GM12878 (cell line): ENCODE data around the gene MRPL28. TPM values are rescaled to one million over a fixed set of nuclear protein-coding genes. Genes with fewer than 3 reads are reported as not detected.

Experiments
- ATAC-seq: fragments of 200-7000 bp; cut with Tn5 transposase; 3 replicates; pipeline ENCODE4 v1.9.1; 2020; ENCODE audit warnings: mild to moderate bottlenecking, moderate library complexity
- BruUV-seq: library from RNA; stranded (reverse); fragments of 400-500 nt; replicated peaks from 2 replicates; lab custom pipeline; 2021; lab: Mats Ljungman, UMichigan
- CTCF ChIA-PET: fragments of 300-600 bp; sonication (Branson Sonifier 250); formaldehyde crosslinking; extraction: SDS; loops from one replicate; lab custom pipeline; 2021; ENCODE audit warnings: inconsistent platforms; lab: Yijun Ruan, JAX
- POLR2A ChIA-PET: fragments of 350-600 bp; formaldehyde crosslinking; extraction: SDS; loops from one replicate; lab custom pipeline; 2021; ENCODE audit warnings: inconsistent platforms; lab: Charles Lee
- RAD21 ChIA-PET: fragments of 300-600 bp; sonication (Branson Sonifier 250); formaldehyde crosslinking; loops from one replicate; lab custom pipeline; 2023; ENCODE audit warnings: antibody characterized with exemption; ENCODE audit not compliant: unreplicated experiment; lab: Charles Lee
- SMC1A ChIA-PET: fragments of 300-600 bp; sonication (Branson Sonifier 250); formaldehyde crosslinking; loops from one replicate; lab custom pipeline; 2023; ENCODE audit not compliant: unreplicated experiment, uncharacterized antibody; lab: Charles Lee
- DNase-seq: peaks from one replicate; pipeline ENCODE4 v3.0.0-alpha.2; 2011; ENCODE audit warnings: low read depth, low spot score
- FAIRE-seq: peaks from 3 replicates; lab custom pipeline; 2011; peaks lifted over from hg19 to GRCh38; lab: Jason Lieb, UNC
- H2AFZ ChIP-seq: 2 replicates; pipeline ENCODE4 v1.6.0; 2011; ENCODE audit warnings: low read depth, low read length, control low read depth; ENCODE audit not compliant: control insufficient read depth
- H3K27ac ChIP-seq: 2 replicates; pipeline ENCODE4 v1.5.1; 2011; ENCODE audit warnings: control low read depth; ENCODE audit not compliant: control insufficient read depth, insufficient read depth
- H3K27me3 ChIP-seq, 2 experiments: replicated peaks in 1 of 2; 2 replicates each; pipeline versions ENCODE4 v1.6.0 to v1.6.1; 2011; ENCODE audit warnings: low read length in 1 of 2; ENCODE audit not compliant: control insufficient read depth in 2 of 2, insufficient read depth in 2 of 2
- H3K36me3 ChIP-seq, 2 experiments: 2 replicates each; pipeline ENCODE4 v1.5.1; 2011; ENCODE audit warnings: low read length in 1 of 2; ENCODE audit not compliant: control insufficient read depth in 2 of 2, insufficient read depth in 2 of 2
- H3K4me1 ChIP-seq: 2 replicates; pipeline ENCODE4 v1.6.1; 2011; ENCODE audit warnings: mild to moderate bottlenecking, low read length, moderate library complexity, mixed read lengths; ENCODE audit not compliant: control insufficient read depth, insufficient read depth
- H3K4me2 ChIP-seq: 2 replicates; pipeline ENCODE4 v1.6.0; 2011; ENCODE audit warnings: control low read depth; ENCODE audit not compliant: control insufficient read depth, insufficient read depth
- H3K4me3 ChIP-seq: fragments of 200-600 bp; sonication (generic); 2 replicates; pipeline ENCODE4 v1.5.1; 2016
- H3K79me2 ChIP-seq: 2 replicates; pipeline ENCODE4 v1.6.0; 2011; ENCODE audit warnings: low read length; ENCODE audit not compliant: control insufficient read depth, insufficient read depth
- H3K9ac ChIP-seq: 2 replicates; pipeline ENCODE4 v1.8.0; 2011; ENCODE audit warnings: low read length, control low read depth, mixed read lengths; ENCODE audit not compliant: control insufficient read depth, insufficient read depth
- H3K9me3 ChIP-seq: replicated peaks from 3 replicates; pipeline ENCODE4 v1.5.1; 2011; ENCODE audit warnings: mild to moderate bottlenecking, low read length; ENCODE audit not compliant: control insufficient read depth, insufficient read depth
- H4K20me1 ChIP-seq: 2 replicates; pipeline ENCODE4 v1.6.0; 2011; ENCODE audit not compliant: control insufficient read depth, insufficient read depth
- BHLHE40 ChIP-seq, 2 experiments: fragments of 450-650 bp in 1 of 2; IDR thresholded peaks; 2 replicates each; pipeline ENCODE4 v1.6.1; 2011 to 2017; ENCODE audit warnings: low read depth in 2 of 2, borderline replicate concordance in 1 of 2, improper control_type of control experiment in 1 of 2, low read length in 1 of 2, mild to moderate bottlenecking in 1 of 2
- BMI1 ChIP-seq: fragments of 450-650 bp; IDR thresholded peaks from 2 replicates; pipeline ENCODE4 v1.6.1; 2016; ENCODE audit warnings: mild to moderate bottlenecking, moderate library complexity, borderline replicate concordance
- CBFB ChIP-seq: IDR thresholded peaks from 2 replicates; pipeline ENCODE4 v1.6.1; 2016; ENCODE audit warnings: antibody characterized with exemption, low read depth
- CBX5 ChIP-seq: sonication (generic); IDR thresholded peaks from 2 replicates; pipeline ENCODE4 v1.6.1; 2016; ENCODE audit warnings: low read depth, moderate library complexity, mild to moderate bottlenecking, inconsistent platforms
- CHD4 ChIP-seq: fragments of 200-600 bp; sonication (generic); IDR thresholded peaks from 2 replicates; pipeline ENCODE4 v1.6.1; 2016; ENCODE audit warnings: mild to moderate bottlenecking
- CREM ChIP-seq: IDR thresholded peaks from 2 replicates; pipeline ENCODE4 v1.6.1; 2014; ENCODE audit warnings: antibody characterized with exemption, low read depth
- EED ChIP-seq: sonication (generic); IDR thresholded peaks from 2 replicates; pipeline ENCODE4 v1.6.1; 2016; ENCODE audit warnings: antibody characterized with exemption, low read depth
- EGR1 ChIP-seq, 2 experiments: IDR thresholded peaks; 1 replicate in 1 of 2; 2 replicates in 1 of 2; pipeline ENCODE4 v1.6.1; 2011 to 2012; ENCODE audit warnings: low read depth in 2 of 2, low read length in 2 of 2, borderline replicate concordance in 1 of 2, mild to moderate bottlenecking in 1 of 2, moderate library complexity in 1 of 2
- HDAC2 ChIP-seq: fragments of 200-600 bp; sonication (generic); IDR thresholded peaks from 2 replicates; pipeline ENCODE4 v1.6.1; 2017
- IRF3 ChIP-seq: fragments of 450-650 bp; IDR thresholded peaks from 2 replicates; pipeline ENCODE4 v1.6.1; 2014; ENCODE audit warnings: mild to moderate bottlenecking
- MEF2B ChIP-seq: fragments of 450-650 bp; IDR thresholded peaks from 2 replicates; pipeline ENCODE4 v1.6.1; 2018; ENCODE audit warnings: mild to moderate bottlenecking, moderate library complexity; ENCODE audit not compliant: partially characterized antibody, poor library complexity, severe bottlenecking
- MTA3 ChIP-seq: IDR thresholded peaks from 2 replicates; pipeline ENCODE4 v1.6.1; 2012; ENCODE audit warnings: low read length, inconsistent platforms, borderline replicate concordance
- NBN ChIP-seq: fragments of 450-650 bp; IDR thresholded peaks from 2 replicates; pipeline ENCODE4 v1.6.1; 2016
- POLR2AphosphoS2 ChIP-seq: IDR thresholded peaks from 2 replicates; pipeline ENCODE4 v1.6.1; 2011; ENCODE audit warnings: low read depth, mild to moderate bottlenecking, low read length, improper control_type of control experiment, moderate library complexity
- POU2F2 ChIP-seq: IDR thresholded peaks from 3 replicates; pipeline ENCODE4 v1.6.1; 2011; ENCODE audit warnings: low read depth, mild to moderate bottlenecking, low read length, borderline replicate concordance
- RBBP5 ChIP-seq: fragments of 200-600 bp; sonication (generic); conservative IDR thresholded peaks from 2 replicates; pipeline ENCODE4 v1.6.1; 2016
- RELA ChIP-seq: fragments of 450-650 bp; IDR thresholded peaks from 2 replicates; pipeline ENCODE4 v1.8.0; 2014; ENCODE audit warnings: borderline replicate concordance; ENCODE audit not compliant: partially characterized antibody
- SMAD5 ChIP-seq: IDR thresholded peaks from 2 replicates; pipeline ENCODE4 v1.6.1; 2016; ENCODE audit warnings: antibody characterized with exemption, low read depth
- SMARCA5 ChIP-seq: fragments of 450-650 bp; IDR thresholded peaks from 2 replicates; pipeline ENCODE4 v1.6.1; 2017; ENCODE audit warnings: mild to moderate bottlenecking
- SMC3 ChIP-seq: IDR thresholded peaks from 2 replicates; pipeline ENCODE4 v1.6.1; 2011; ENCODE audit warnings: low read length, improper control_type of control experiment, borderline replicate concordance
- SUPT20H ChIP-seq: IDR thresholded peaks from 2 replicates; pipeline ENCODE4 v1.6.1; 2011; ENCODE audit warnings: low read depth, mild to moderate bottlenecking, low read length, moderate library complexity, borderline replicate concordance; ENCODE audit not compliant: control insufficient read depth
- ZNF24 ChIP-seq: fragments of 450-650 bp; IDR thresholded peaks from 2 replicates; pipeline ENCODE4 v1.6.1; 2017; ENCODE audit warnings: antibody characterized with exemption, mild to moderate bottlenecking
- ZNF274 ChIP-seq: IDR thresholded peaks from one replicate; pipeline ENCODE4 v1.8.0; 2011; ENCODE audit not compliant: insufficient read length, insufficient read depth
- WGBS: methylation state at CpG from one replicate; pipeline ENCODE4 v1.1.6; 2016; ENCODE audit warnings: low lambda C conversion rate; ENCODE audit not compliant: insufficient replicate concordance, insufficient coverage; ENCODE audit errors: missing lambda C conversion rate; 5-methylcytosine and 5-hydroxymethylcytosine counted together
- in situ Hi-C: fragments of 300-500 bp; cut with MboI; formaldehyde crosslinking; loops from 9 replicates; pipeline ENCODE4 v1.14.3; 2018; ENCODE audit warnings: mixed read lengths
- intact Hi-C: fragments of 100-400 bp; cut with micrococcal nuclease; formaldehyde crosslinking; loops from one replicate; pipeline ENCODE4 v1.14.2; 2022; ENCODE audit not compliant: unreplicated experiment
- polyA plus RNA-seq, 11 experiments: library from polyadenylated mRNA; depleted of rRNA in 4 of 11; unstranded in 6 of 11; stranded (reverse) in 5 of 11; fragments of >200 nt; fragmentation: Nextera tagmentation in 4 of 11; fragmentation: Illumina TruSeq in 1 of 11; extraction: Ambion mirVana in 4 of 11; extraction: Trizol in 1 of 11; gene quantifications; 1 replicate in 1 of 11; 2 replicates in 10 of 11; pipeline versions ENCODE4 v1.2.1 to v1.2.3, GENCODE V29; 2011 to 2016; ENCODE audit warnings: inconsistent platforms in 2 of 11, missing spikeins in 2 of 11, low read depth in 1 of 11
- total RNA-seq, 4 experiments: library from RNA; depleted of rRNA in 3 of 4; stranded (reverse); fragments of >200 nt in 3 of 4; fragmentation: Illumina TruSeq in 1 of 4; extraction: Trizol in 1 of 4; gene quantifications; 2 replicates each; pipeline versions ENCODE4 v1.2.1 to v1.2.3, GENCODE V29; 2013 to 2021
- TF ChIP-seq, protein P1 (sequence below): fragments of 450-650 bp; IDR thresholded peaks from 2 replicates; pipeline ENCODE4 v1.6.1; 2018; ENCODE audit warnings: mild to moderate bottlenecking, low read depth, moderate library complexity; ENCODE audit not compliant: partially characterized antibody

Gene MRPL28
- total and polyA plus RNA-seq, 10 of the 15 experiments (the other 5 are each of a cell fraction or from before 2014, with no cell fraction given): 1.6 to 185 (median 110) TPM

- intact Hi-C loops (loop anchor here (10.0 kb wide), 2 partner anchors 98 to 268 kb away; partner anchors contain the start of gene RHOT2), in situ Hi-C loops (loop anchor here (10.0 kb wide), 1 partner anchor 268 kb away; the partner anchor contains the start of gene RHOT2)
- RAD21 ChIA-PET: no interaction called here
- Histone ChIP-seq H3K27me3 (no peaks in the 10 kb centered on the region), H3K4me1 (peaks cover 14% of the 10 kb centered on the region; the same call in 1 of the 2 replicates), H3K4me2 (peak overlapping the region; percentile 82), H3K4me3 (peak overlapping the region; percentile 54; the same call in 1 of the 2 replicates), H4K20me1 (no peaks in the 10 kb centered on the region), H3K79me2 (peaks cover 2% of the 10 kb centered on the region; the same call in 1 of the 2 replicates), H3K9ac (peak overlapping the region; percentile 54; the same call in 1 of the 2 replicates), H2AFZ (peak overlapping the region; percentile 71), H3K36me3 (no peaks in the 10 kb centered on the region), H3K9me3 (no peaks in the 10 kb centered on the region; the same call in 2 of the 3 replicates), H3K27ac (no peak overlapping the region)
- POLR2A ChIA-PET: interaction anchor here (0.6 to 2.0 kb wide), 2 partner anchors 14 to 26 kb away, joined by 4 to 5 read pairs; partner anchors contain the start of gene MRPL28
- ATAC-seq: no peak
- no TSS peak for BruUV-seq
- CTCF ChIA-PET: no interaction called here
- SMC1A ChIA-PET: no interaction called here
- no peak for DNase-seq
- peak; percentile 80 for FAIRE-seq
- WGBS: under 1% methylated on average over 22 of the region's 22 CpGs
- TF ChIP-seq SMAD5 (no peak), NBN (0 out of 2 replicates have a peak, but pooled peaks have one; percentile 36), MEF2B (no peak), HDAC2 (no peak), ZNF274 (no peak), SUPT20H (no peak), BMI1 (no peak), POU2F2 (no peak), RBBP5 (no peak), RELA (no peak), CREM (0 out of 2 replicates have a peak, but pooled peaks have one; percentile 12), MTA3 (no peak; the same call in 1 of the 2 replicates), SMC3 (no peak), BHLHE40 (IDR thresholded peaks at IDR 0.05; ENCODE audit: borderline replicate concordance in 1 of 2, low read depth in 2 of 2, low read length in 1 of 2) (peak; percentile 32 to 46; a peak in 1 of 4 replicates), CBX5 (no peak), CBFB (no peak), CHD4 (no peak), ZNF24 (no peak), SMARCA5 (peak; percentile 26; the same call in 1 of the 2 replicates), EED (peak; percentile 57; the same call in 1 of the 2 replicates), IRF3 (no peak), EGR1 (IDR thresholded peaks at IDR 0.05; ENCODE audit: borderline replicate concordance in 1 of 2, low read depth in 2 of 2, low read length in 2 of 2) (no peak), POLR2AphosphoS2 (no peak)
- TF ChIP-seq, protein P1, sequence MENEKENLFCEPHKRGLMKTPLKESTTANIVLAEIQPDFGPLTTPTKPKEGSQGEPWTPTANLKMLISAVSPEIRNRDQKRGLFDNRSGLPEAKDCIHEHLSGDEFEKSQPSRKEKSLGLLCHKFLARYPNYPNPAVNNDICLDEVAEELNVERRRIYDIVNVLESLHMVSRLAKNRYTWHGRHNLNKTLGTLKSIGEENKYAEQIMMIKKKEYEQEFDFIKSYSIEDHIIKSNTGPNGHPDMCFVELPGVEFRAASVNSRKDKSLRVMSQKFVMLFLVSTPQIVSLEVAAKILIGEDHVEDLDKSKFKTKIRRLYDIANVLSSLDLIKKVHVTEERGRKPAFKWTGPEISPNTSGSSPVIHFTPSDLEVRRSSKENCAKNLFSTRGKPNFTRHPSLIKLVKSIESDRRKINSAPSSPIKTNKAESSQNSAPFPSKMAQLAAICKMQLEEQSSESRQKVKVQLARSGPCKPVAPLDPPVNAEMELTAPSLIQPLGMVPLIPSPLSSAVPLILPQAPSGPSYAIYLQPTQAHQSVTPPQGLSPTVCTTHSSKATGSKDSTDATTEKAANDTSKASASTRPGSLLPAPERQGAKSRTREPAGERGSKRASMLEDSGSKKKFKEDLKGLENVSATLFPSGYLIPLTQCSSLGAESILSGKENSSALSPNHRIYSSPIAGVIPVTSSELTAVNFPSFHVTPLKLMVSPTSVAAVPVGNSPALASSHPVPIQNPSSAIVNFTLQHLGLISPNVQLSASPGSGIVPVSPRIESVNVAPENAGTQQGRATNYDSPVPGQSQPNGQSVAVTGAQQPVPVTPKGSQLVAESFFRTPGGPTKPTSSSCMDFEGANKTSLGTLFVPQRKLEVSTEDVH: peak; percentile 48
Observed at GRCh38 chr16:396605-397004, 26.3 kb upstream of the MRPL28 start.
